Measurements from ENCODE around the gene RNASE1.

Gene RNASE1

GRCh38 chr14:20807304-20808161 is 4.9 kb upstream of the RNASE1 start:
- peak; percentile 51 for DNase-seq

- DNase-seq: no peak
Measured at GRCh38 chr14:20805485-20805884, 2.8 kb upstream of the RNASE1 start.

GRCh38 chr14:20803223-20803622 is 579 bp upstream of the RNASE1 start:
- DNase-seq: peak; percentile 57

- DNase-seq: no peak
Measured at GRCh38 chr14:20801726-20802125, 918 bp downstream of the RNASE1 start.

- DNase-seq: peak; percentile 94
Measured at GRCh38 chr14:20799892-20800544, 2.6 kb downstream of the RNASE1 start.

GRCh38 chr14:20799456-20799891 is 3.2 kb downstream of the RNASE1 start:
- DNase-seq: peak; percentile 94

GRCh38 chr14:20798932-20799331 is 3.7 kb downstream of the RNASE1 start:
- no peak for DNase-seq

GRCh38 chr14:20798318-20798717 is 4.3 kb downstream of the RNASE1 start:
- DNase-seq: no peak

- DNase-seq: no peak
Measured at GRCh38 chr14:20797164-20797563, 5.5 kb downstream of the RNASE1 start.

- peak; percentile 85 for DNase-seq
Measured at GRCh38 chr14:20794644-20795369, 7.8 kb downstream of the RNASE1 start.

GRCh38 chr14:20792556-20792955 is 10.1 kb downstream of the RNASE1 start:
- DNase-seq: no peak

GRCh38 chr14:20791597-20791996 is 11.0 kb downstream of the RNASE1 start:
- DNase-seq: no peak

- no peak for DNase-seq
Measured at GRCh38 chr14:20791187-20791586, 11.5 kb downstream of the RNASE1 start.

- no peak for DNase-seq
Measured at GRCh38 chr14:20790464-20791116, 12.1 kb downstream of the RNASE1 start.

GRCh38 chr14:20789230-20789813 is 13.3 kb downstream of the RNASE1 start:
- DNase-seq: no peak

GRCh38 chr14:20787025-20787424 is 15.6 kb downstream of the RNASE1 start:
- no peak for DNase-seq

GRCh38 chr14:20782280-20782890 is 20.3 kb downstream of the RNASE1 start:
- peak; percentile 76 for DNase-seq

GRCh38 chr14:20781803-20782202 is 20.8 kb downstream of the RNASE1 start:
- no peak for DNase-seq

- DNase-seq: no peak
Measured at GRCh38 chr14:20775901-20776300, 26.7 kb downstream of the RNASE1 start.

GRCh38 chr14:20775043-20775442 is 27.6 kb downstream of the RNASE1 start:
- no peak for DNase-seq

GRCh38 chr14:20774258-20774824 is 28.3 kb downstream of the RNASE1 start:
- DNase-seq: no peak

GRCh38 chr14:20772650-20773049 is 30.0 kb downstream of the RNASE1 start:
- no peak for DNase-seq

Data from hematopoietic multipotent progenitor cell treated with erythropoietin and hydrocortisone succinate and interleukin-3 and kit ligand, for 4 days (in vitro differentiated cells).